ENCODE measurements around the gene CRTAC1.
"Not testable (repeated sequence)": the region's sequence is repeated elsewhere in the genome, so short reads cannot be mapped to it uniquely, and the experiment has no call there.

CRTAC1 gene

GRCh38 chr10:97844678-97845077, 185.7 kb downstream of the CRTAC1 start:
- no peak for TF ChIP-seq CTCF (IDR thresholded peaks at IDR 0.05)

GRCh38 chr10:97843972-97844371, 186.4 kb downstream of the CRTAC1 start:
- H3K9me3 ChIP-seq; H3K36me3 ChIP-seq; H3K27me3 ChIP-seq; DNase-seq; H3K27ac ChIP-seq; H3K4me3 ChIP-seq; intact Hi-C loops (cut with DNase I; ENCODE audit: low total_unique reads): not testable (repeated sequence)
- H3K4me1 ChIP-seq = peaks cover 0 to 12% (median 6%) of the 10 kb centered on the region in 4 donors

More at GRCh38 chr10:97844678-97845077, 185.7 kb downstream of the CRTAC1 start:
- intact Hi-C loops (cut with DNase I; ENCODE audit: low total_unique reads) = no loop called here
- no peak for DNase-seq
- no peak overlapping the region for H3K27ac ChIP-seq
- H3K27me3 ChIP-seq = peaks cover 0 to 7% of the 10 kb centered on the region in 2 donors
- peaks cover 0 to 18% (median 12%) of the 10 kb centered on the region in 4 donors for H3K4me1 ChIP-seq
- H3K4me3 ChIP-seq = no peak overlapping the region
- H3K36me3 ChIP-seq = no peaks in the 10 kb centered on the region
- H3K9me3 ChIP-seq = no peaks in the 10 kb centered on the region

GRCh38 chr10:97843281-97843671, 187.1 kb downstream of the CRTAC1 start:
- Histone ChIP-seq H3K27me3 (peaks cover 0 to 3% of the 10 kb centered on the region in 2 donors), H3K4me1 (peaks cover 0 to 12% (median 6%) of the 10 kb centered on the region in 4 donors), H3K9me3 (no peaks in the 10 kb centered on the region), H3K36me3 (no peaks in the 10 kb centered on the region), H3K4me3 (no peak overlapping the region), H3K27ac (no peak overlapping the region)
- no peak for TF ChIP-seq CTCF (IDR thresholded peaks at IDR 0.05)
- no peak for DNase-seq
- intact Hi-C loops (cut with DNase I; ENCODE audit: low total_unique reads) = no loop called here

- H3K9me3 ChIP-seq = no peaks in the 10 kb centered on the region
Measured at GRCh38 chr10:97842656-97843280, 187.7 kb downstream of the CRTAC1 start.

GRCh38 chr10:97842114-97842513, 188.3 kb downstream of the CRTAC1 start:
- H3K9me3 ChIP-seq; DNase-seq; H3K36me3 ChIP-seq; H3K27ac ChIP-seq; H3K4me3 ChIP-seq; intact Hi-C loops (cut with DNase I; ENCODE audit: low total_unique reads); H3K27me3 ChIP-seq: not testable (repeated sequence)
- H3K4me1 ChIP-seq = peaks cover 0 to 12% (median 6%) of the 10 kb centered on the region in 4 donors

More at GRCh38 chr10:97842656-97843280, 187.7 kb downstream of the CRTAC1 start:
- no peaks in the 10 kb centered on the region for H3K36me3 ChIP-seq
- H3K4me1 ChIP-seq = peaks cover 0 to 12% (median 6%) of the 10 kb centered on the region in 4 donors
- no peak overlapping the region for H3K27ac ChIP-seq
- H3K4me3 ChIP-seq = no peak overlapping the region
- intact Hi-C loops (cut with DNase I; ENCODE audit: low total_unique reads) = no loop called here
- no peak for DNase-seq
- H3K27me3 ChIP-seq = no peaks in the 10 kb centered on the region
- TF ChIP-seq CTCF (IDR thresholded peaks at IDR 0.05) = no peak

- intact Hi-C loops (cut with DNase I; ENCODE audit: low total_unique reads); H3K4me3 ChIP-seq; H3K27me3 ChIP-seq; H3K27ac ChIP-seq; H3K9me3 ChIP-seq; DNase-seq; H3K36me3 ChIP-seq: not testable (repeated sequence)
- peaks cover 0 to 12% (median 6%) of the 10 kb centered on the region in 4 donors for H3K4me1 ChIP-seq
Measured at GRCh38 chr10:97841166-97841565, 189.3 kb downstream of the CRTAC1 start.

- DNase-seq = no peak
- Histone ChIP-seq H3K4me1 (peaks cover 0 to 12% (median 6%) of the 10 kb centered on the region in 4 donors), H3K36me3 (no peaks in the 10 kb centered on the region), H3K27ac (no peak overlapping the region), H3K4me3 (no peak overlapping the region), H3K9me3 (no peaks in the 10 kb centered on the region), H3K27me3 (peaks cover 0 to 10% of the 10 kb centered on the region in 2 donors)
- no peak for TF ChIP-seq CTCF (IDR thresholded peaks at IDR 0.05)
- intact Hi-C loops (cut with DNase I; ENCODE audit: low total_unique reads) = no loop called here
Measured at GRCh38 chr10:97838091-97838490, 192.3 kb downstream of the CRTAC1 start.

All from tibial artery (tissue), 4 donors.